GM21576 (cell line): ENCODE data around the gene GMPPB.
"Not testable (repeated sequence)": the region's sequence is repeated elsewhere in the genome, so short reads cannot be mapped to it uniquely, and the experiment has no call there.

Experiments
- ATAC-seq: cut with Tn5 transposase; IDR thresholded peaks from one replicate; pipeline ENCODE4 v1.9.1; 2021; ENCODE audit warnings: mild to moderate bottlenecking, moderate library complexity; ENCODE audit not compliant: unreplicated experiment

The GMPPB gene

DNA sequence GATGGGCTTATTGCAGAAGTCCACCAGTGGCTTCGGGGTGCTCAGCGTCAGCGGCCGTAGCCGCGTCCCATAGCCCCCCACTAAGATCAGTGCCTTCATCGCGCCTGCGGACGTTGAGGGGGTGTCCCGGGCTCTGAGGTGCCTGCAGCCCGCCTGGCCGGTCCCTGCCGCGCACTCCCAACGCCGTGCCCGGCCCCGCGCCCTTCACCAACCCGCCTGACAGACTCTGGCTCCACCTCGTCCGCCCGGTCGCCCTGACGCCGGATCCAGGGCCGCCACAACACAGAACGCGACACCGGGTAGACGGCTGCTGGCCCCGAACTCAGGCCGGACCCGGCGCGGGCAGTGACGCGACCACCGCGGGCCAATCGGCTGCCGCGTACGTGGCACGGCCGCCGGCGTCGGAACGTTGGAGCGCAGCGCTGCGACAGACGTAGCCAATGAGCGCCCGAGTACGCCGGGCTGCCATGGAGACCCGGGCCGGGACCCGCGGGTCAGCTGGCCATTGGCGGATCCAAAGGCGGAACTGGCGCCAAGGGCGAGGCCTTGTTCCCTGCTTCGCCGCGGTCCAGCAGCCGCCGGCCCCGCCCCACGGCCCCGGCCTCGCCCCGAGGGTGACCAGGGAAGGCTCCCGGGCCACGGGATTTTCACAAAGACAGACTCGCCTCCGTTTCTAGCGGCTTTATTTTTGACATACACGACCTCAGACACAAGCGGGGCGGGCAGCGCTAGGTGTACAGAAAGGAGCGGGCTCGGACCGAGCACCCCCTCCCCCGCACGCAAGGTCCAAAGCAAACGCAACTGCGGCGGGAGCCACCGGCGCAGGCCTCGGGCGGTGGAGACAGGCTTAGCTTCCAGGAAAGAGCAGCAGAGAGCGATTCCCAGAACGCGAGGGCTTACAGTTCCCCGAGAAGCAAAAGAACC lies at the start of gene GMPPB:
Gene GMPPB, minus strand, starts transcription at position 324 of the 924 bp plus-strand sequence. Its CDS starts 225 bp downstream, at position 99.
- ATAC-seq, result peak; percentile 71

DNA sequence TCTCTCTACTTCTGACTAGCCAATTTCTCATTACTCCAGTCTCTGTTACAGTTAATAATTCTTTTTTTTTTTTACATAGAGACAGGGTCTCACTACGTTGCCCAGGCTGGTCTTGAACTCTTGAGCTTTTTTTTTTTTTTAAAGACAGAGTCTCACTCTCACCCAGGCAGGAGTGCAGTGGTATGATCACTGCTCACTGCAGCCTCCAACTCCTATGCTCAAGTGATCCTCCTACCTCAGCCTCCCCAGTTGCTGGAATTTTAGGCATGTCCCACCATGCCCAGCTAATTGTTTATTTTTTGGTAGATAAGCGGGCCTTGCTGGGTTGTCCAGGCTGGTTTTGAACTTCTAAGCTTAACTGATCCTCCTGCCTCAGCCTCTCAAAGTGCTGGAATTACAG lies 49.0 kb upstream of the GMPPB start:
- no peak for ATAC-seq

DNA sequence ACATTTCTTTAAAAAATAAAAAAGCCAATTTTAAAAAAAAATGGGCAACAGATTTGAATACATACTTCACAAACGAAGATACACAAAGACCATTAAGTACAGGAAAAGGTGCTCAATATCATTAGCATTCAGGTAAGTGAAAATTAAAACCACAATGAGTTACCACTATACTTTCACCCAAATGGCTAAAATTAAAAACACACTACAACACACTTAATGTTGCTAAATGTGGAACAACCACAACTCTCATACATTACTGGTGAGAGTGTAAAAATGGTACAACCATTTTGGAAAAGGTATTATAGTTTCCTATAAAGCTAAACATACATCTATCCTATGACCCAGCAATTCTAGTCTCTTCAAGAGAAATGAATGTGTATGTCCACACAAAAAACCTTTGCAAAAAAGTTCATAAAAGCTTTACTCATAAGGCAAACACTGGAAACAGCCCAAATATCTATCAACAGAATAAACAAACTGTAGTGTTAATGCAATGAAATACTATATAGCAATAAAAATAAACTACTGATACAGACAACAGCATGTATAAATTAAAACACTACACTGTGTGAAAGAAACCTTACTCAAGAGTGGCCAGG lies 47.7 kb upstream of the GMPPB start:
- ATAC-seq, result no peak

DNA sequence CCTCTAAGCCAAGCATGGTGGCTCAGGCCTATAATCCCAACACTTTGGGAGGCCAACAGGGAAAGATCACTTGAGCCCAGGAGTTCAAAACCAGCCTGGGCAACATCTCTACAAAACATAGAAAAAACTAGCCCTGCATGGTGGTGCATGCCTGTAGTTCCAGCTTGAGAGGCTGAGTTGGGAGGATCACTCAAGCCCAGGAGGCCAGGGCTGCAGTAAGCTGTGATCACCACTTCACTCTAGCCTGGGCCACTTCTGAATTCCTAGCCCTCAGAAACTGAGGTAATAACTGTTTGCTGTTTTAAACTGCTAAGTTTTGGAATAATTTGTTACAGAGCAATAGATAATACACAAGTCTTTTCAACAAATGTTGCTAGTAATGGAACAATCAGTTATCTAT lies 46.2 kb upstream of the GMPPB start:
- no peak for ATAC-seq

DNA sequence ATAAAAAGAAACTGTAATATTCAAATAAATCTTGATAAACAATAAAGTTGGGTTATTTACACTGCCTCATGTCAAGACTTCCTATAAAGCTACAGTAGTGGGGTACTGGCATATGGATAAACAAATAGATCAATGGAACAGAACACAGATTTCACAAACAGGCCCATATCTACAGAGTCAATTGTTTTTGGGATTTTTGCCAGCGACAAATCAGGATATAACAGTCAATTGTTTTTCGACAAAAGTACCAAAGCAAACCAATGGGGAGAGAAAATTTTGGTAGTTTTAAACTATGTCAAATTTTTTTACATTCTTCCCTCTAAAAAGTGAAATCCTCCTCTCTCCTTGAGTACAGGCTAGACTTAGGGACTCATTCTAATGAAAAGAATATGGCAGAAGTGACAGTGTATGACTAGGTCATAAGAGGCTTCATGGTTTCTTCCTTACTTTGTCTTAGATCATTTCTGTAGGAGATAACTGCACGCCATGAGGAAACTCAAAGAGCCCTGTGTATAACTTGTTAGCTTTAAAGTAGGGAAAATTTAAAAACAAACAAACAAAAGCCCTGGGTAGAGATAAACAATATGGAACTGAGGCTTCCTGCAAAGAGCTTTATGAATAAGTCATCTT lies 45.6 kb upstream of the GMPPB start:
- ATAC-seq, result no peak

DNA sequence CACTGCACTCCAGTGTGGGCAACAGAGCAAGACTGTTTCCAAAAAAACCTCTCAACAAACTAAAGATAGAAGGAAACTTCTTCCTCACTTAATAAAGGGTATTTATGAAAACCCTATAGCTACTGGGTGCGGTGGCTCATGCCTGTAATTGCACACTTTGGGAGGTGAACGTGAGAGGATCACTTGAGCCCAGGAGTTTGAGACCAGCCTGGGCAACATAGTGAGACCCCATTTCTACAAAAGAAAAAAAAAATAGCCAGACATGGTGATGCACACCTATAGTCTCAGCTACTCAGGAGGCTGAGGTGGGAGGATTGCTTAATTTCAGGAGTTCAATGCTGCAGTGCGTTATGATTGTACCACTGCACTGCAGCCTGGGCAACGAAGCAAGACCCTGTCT lies 40.2 kb upstream of the GMPPB start:
- no peak for ATAC-seq

DNA sequence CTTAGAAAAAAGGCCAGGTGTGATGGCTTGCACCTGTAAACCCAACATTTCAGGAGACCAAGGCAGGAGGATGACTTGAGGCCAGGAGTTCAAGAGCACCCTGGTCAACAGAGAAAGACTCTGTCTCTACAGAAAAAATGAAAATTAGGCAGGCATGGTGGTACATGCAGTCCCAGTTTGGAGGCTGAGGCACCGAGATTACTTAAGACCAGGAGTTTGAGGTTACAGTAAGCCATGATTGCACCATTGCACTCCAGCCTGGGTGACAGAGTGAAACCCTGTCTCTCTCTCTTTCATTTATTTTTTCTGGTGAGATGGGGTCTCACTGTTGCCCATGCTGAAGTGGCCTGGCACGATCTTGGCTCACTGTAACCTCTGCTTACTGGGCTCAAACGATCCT lies 37.9 kb upstream of the GMPPB start:
- no peak for ATAC-seq

DNA sequence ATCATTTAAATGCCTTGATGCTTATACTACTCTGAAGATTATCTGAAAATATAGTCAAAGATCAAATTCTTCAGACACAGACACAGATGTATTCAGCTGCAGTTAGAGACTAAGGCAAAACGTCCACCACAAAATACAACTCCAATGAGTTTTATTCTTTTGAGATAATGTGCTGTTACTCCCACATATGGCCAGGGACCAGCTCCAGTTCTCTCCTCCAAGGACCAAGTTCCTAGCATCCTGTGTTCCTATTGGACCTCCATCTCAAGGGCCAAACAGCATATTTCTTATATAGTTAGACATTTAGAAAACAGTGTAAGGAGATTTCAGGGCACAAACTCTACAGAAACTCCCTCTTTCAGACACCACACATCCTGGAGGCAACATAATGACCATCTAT lies 35.5 kb upstream of the GMPPB start:
- ATAC-seq, result no peak

DNA sequence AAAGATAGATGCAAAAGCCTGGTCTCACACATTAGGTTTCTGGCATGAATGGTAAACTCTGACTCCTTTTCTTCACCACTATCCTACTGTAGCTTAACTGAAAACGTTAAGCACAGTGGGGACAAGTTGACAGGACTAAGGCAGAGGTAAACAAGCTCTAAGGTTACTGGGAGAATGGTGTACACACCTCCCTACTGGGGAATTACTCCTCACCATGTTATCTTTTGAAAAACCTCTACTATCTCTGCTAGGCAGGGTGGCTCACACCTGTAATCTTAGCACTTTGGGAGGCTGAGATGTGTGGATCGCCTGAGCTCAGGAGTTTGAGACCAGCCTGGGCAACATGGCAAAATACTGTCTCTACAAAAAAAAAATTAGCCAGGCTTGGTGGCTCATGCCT lies 33.4 kb upstream of the GMPPB start:
- ATAC-seq, result no peak

DNA sequence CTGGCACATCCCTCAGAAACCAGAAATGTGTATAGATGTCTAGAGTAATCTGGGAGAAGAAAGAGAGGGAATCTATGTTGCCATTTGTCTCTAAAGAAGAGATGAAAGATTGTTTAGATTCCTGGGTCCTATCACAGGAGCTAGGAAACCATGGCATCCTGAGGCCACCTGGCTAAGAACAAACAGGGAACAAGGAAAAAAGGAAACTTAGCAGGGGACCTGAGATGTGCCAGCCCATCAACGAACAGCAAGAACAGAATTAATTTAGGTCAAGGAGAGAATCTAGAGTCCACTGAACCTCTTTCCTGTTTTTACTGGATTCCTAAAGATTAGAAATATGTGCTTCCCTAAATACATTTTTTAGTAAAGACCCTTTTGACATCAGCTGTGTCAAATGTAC lies 32.3 kb upstream of the GMPPB start:
- ATAC-seq, result no peak

DNA sequence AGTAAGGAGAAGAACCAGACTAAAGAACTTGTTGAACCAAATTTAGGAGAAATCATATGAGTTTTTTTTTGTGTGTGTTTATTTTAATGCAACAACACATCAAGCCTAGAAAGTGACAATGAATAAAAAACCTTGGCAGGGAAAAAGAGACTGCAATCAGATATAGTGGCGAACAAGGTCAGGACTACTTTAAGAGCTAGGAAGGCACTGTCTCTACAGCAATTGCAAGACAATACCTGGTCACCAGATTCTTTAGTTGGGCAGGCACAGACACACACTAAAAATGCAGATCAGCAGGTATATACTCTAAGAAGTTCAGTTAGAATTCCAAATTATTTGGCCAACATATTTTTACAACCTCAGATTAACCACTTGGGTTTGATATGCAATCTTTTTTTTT lies 30.8 kb upstream of the GMPPB start:
- ATAC-seq, result no peak

DNA sequence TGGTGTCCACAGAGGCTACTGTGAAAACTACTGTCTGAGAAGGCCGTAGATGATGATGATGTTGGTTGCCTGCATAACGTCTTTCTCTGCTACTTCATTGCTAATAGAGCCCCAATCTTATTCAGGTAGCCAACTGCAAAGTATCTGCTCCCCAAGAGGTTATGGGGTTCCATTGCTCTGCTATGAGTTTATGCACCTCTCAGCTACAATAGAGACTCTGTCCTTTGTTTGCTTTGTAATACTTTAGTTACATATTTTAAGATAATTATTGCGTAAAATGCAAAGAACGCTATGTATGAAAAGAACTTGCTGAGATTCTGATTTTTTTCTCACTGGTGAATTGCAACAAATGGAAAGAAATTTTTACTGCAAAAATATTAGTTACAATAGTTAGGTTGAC lies 27.8 kb upstream of the GMPPB start:
- ATAC-seq, result no peak

DNA sequence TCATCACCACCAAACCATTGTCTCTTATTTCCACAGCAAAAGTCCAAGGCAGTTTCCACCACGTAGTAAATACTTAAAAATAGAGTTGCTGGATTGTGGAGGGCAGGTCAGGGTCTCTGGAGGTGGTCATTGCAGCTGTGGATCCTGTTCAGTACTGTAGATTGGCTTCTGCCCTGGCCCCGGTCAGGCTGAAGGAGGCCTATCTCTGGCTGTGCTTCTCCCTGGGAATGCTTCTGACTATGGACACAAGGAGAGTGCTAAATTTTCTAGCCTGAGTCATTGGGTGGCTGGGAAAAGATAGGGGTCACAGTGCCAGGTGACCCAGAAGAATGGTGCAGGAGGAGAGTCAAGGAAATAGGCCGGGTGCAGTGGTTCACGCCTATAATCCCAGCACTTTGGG lies 26.3 kb upstream of the GMPPB start:
- no peak for ATAC-seq

DNA sequence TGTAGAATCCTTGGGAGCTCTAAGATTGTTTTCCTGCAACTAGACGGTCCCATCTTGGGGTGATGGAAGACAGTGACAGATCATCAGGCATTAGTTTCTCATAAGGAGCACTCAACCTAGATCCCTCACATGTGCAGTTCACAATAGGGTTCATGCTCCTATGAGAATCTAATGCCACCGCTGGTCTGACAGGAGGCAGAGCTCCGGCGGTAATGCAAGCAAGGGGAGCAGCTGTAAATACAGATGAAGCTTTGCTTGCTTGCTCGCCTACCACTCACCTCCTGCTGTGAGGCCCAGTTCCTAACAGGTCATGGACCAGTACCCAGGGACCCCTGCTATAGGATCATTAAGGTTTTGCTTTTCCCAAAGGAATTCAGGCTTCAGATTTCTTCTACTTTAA lies 25.1 kb upstream of the GMPPB start:
- ATAC-seq, result not testable (repeated sequence)

DNA sequence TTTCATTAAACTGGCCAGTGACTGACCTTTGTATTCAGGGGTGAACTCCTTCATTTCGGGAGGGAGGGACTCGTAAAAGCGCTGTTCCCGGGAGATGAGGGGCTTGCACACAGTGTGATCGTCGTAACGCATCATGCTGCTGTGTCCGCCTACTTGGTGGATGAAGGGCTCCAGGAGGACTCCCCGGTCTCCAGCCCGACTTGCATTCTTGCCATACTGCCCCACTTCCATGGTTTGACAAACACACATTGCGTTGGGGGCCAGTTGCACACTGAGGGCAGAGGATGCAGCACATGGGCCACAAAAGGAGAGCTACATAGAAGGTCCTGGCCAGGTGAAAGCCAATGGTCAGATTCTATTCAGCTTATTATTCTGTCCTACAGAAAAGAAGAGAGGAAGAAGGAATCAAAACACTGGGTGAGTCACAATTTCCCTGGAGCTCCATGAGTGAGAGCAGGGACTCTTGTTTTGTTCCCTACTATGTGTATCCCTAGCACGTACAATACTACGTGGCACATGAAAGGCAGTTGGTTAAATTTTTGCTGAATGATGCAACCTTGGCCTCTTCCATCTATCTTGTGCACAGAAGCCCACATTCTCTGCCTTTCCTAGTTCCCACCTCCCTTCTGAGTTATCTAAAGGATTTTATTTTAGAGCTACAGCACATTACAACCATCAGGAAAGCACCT lies 24.2 kb upstream of the GMPPB start:
- no peak for ATAC-seq

DNA sequence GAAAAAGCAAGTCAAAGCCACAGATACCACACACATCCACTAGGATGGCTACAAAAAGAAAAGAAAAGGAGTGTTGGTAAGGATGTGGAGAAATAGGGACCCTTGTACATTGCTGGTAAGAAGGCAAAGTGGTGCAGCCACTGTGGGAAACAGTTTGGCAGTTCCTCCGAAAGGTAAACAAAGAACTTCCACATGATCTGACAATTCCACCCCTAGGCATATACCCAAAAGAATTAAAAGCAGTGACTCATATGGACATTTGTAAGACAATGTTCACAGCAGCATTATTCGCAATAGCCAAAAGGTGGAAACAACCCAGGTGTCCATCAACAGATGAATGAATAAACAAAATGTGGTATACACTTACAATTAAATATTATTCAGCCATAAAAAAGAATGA lies 22.2 kb upstream of the GMPPB start:
- ATAC-seq, result no peak

DNA sequence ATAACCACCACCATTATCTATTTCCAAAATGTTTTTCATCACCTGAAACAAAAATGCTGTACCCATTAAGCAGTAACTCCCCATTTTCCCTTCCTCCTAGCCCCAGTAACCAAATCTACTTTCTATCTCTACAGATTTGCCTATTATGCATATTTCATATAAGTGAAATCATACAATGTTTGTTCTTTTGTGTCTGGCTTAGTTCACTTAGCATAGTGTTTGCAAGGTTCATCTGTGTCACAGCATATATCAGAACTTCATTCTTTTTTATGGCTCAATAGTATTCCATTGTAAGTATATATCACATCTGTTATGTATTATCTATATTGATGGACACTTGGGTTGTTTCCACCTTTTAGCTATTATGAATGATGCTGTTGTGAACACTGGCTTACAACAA lies 16.7 kb upstream of the GMPPB start:
- no peak for ATAC-seq

DNA sequence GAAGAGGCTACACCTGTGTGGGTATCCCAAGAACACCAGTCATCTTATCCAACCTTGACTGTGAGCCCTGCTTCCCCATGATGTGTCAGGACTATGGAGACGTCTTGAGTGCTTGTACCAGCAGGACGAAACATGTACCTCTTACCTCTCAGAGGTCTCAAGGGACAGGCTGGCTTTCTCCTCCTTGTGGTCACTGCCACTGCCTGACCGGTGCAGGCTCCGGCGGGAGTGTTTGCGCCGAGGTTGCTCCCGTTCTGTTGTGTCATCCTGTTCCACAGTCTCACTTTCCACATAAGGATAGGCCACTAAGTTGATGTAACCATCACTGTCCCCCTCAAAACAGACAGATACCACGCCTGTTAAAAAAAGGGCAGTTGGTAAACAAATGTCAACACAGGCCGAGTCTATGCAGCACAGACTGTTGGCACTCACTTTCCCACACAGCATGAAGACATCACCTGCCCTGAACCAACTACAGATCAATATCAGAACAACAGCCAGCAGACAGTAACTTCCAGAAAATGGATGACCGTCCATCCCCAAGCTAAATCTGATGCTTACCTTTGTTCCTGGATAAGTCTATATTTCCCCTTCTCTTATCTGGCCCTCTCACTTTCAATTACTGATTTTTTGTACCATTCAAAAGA lies 14.4 kb upstream of the GMPPB start:
- no peak for ATAC-seq

DNA sequence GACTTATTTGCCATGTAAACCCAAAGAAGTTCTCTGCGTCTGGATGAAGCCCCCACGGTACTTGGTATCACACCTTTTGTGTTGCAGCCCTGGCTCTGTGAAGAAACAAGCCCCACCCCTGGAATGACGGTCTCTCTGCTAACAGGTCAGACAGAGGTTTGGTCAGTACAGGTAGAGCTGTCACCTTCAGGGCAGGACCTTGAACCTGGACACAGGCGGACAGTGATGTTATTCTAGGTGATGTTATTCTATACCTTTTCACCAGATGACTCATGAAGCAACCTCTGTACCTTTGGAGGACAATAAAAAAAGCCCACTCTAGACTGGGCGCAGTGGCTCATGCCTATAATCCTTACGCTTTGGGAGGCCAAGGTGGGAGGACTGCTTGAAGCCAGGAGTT lies 11.0 kb upstream of the GMPPB start:
- no peak for ATAC-seq

DNA sequence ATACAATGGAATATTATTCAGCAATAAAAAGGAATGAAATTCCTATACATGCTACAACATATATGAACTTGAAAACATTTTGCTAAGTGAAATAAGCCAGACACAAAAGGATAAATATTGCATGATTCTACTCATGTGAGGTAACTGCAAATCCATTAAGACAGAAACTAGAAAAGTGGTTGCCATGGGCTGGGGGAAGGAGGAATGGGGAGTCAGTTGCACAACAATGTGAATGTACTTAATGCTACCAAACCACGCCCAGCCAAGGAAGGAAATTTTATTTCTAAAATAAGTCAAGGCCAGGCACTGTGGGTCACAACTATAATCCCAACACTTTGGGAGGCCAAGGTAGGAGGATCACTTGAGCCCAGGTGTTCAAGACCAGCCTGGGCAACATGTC lies 9.8 kb upstream of the GMPPB start:
- no peak for ATAC-seq

DNA sequence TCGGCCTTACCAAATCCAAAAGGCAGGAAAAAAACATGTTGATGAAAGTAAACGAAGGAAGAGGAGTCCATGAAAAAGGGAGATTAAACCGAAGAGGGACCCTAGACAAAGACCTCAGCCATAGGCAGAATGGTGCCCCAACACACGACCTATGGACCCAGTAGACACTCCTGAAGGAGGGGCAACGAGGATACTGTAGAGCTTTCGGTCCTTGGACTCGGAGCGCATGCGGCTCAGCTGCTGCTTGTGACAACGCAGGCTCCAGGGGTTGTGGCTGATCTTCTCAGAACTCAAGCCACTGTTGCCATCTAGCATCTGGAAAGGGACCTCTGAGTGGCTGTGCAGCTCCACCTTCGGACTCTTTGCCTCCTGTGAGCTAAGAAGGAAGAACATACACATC lies 8.8 kb upstream of the GMPPB start:
- no peak for ATAC-seq
